Inflammatory macrophage (primary cell): ENCODE measurements around the gene CERS1.

ENCODE experiments used
- DNase-seq, 2 donors: peaks; one replicate each; pipeline ENCODE4 v3.0.0-alpha.2; 2020 to 2022
- total RNA-seq, 18 experiments: gene quantifications; one replicate each; lab custom pipeline; 2026; ENCODE audit warnings: mixed read lengths in 6 of 18, inconsistent platforms in 2 of 18; lab: John Stamatoyannopoulos, UW

Gene CERS1
- 0 to 0.87 (median 0.17) reads per million in 18 experiments for total RNA-seq

DNA sequence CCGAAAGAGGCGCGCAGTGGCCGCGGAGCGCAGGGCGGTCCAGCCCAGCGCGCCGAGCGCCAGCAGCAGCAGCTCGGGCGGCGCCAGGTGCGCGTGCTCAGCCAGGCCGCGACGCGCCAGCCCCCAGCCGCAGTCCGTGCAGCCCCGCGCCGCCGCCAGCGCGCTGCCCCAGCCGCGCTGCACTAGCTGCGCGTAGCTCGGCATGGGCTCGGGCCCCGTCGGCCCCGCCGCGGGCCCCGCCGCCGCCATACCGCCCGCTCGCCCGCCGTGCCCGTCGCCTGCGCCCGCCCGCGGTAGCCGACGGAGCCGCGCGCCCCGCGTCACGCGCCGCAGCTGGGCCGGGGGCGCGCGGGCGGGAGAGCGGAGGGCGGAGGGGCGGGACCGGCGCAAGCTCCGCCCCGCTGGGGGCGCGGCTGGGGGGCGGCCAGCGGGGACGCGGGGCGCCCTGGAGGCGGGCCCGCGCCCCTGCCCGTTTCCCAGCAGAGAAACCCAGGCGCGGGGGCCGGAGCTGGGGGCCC lies at the start of gene CERS1:
Gene CERS1, minus strand, starts transcription at position 335 of the 518 bp plus-strand sequence. Its CDS starts 86 bp downstream, at position 249.
- DNase-seq, result no peak

DNA sequence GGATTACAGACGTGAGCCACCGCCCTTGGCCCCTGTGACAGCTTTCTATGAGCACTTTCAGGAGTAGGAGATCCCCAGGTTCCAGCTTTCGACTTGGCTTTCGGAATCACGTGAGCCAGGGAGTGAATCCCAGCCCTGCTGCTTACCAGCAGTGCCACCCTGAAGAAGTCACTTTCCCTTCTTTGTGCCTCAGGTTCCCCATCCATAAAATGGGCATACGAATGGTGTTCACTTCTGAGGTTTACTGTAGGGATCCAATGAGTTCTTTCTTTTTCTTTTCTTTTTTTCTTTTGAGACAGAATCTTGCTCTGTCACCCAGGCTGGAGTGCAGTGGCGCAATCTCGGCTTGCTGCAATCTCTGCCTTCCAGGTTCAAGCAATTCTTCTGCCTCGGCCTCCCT lies 49.3 kb upstream of the CERS1 start:
- no peak for DNase-seq

GRCh38 chr19:18943465-18943864 lies 47.5 kb upstream of the CERS1 start:
- DNase-seq, result no peak

- DNase-seq, result no peak
Measured at GRCh38 chr19:18942692-18943091, 46.7 kb upstream of the CERS1 start.

GRCh38 chr19:18941628-18942354 lies 45.8 kb upstream of the CERS1 start:
- no peak for DNase-seq

- peak; percentile 55 to 71 for DNase-seq
Measured at GRCh38 chr19:18940769-18941627, 45.0 kb upstream of the CERS1 start, which contains the start of gene HOMER3. Gene HOMER3 (minus strand): TSS chr19:18941217. CDS start chr19:18938982, 2,235 bp downstream.

- DNase-seq, result peak; percentile 21 to 46
Measured at GRCh38 chr19:18939922-18940768, 44.2 kb upstream of the CERS1 start.

GRCh38 chr19:18939163-18939562 lies 43.2 kb upstream of the CERS1 start:
- no peak for DNase-seq

GRCh38 chr19:18933297-18933696 lies 37.3 kb upstream of the CERS1 start:
- DNase-seq, result no peak

DNA sequence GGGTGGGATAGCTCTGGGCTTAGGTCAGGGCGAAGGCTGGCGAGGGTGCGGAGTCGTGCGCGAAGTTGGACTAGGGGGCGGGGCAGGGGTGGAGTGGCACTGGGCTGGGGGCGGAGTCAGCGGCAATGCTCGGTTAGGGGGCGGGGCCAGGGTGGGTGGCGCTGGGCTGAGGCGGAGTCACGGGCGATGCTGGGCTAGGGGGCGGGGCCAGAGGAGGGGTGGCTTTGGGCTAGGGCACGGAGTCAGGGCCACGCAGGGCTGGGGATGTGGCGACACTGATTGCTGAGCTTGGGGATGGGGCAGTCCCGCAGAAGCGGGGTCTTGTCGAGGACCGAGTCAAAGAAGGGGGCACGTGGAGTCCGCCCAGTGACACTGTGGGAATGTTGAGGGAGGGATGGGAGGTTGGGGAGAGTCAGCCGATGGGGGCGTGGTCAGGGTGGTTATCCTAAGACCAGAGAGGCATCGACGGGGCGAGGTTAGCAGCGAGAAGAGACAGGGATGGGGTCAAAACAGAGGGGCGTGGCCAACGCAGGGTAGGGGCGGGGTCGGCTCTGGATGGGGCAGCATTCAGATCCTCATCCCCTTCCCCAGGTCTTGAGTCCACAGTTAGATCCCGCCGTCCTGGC lies 36.4 kb upstream of the CERS1 start:
- peak; percentile 73 to 79 for DNase-seq

DNA sequence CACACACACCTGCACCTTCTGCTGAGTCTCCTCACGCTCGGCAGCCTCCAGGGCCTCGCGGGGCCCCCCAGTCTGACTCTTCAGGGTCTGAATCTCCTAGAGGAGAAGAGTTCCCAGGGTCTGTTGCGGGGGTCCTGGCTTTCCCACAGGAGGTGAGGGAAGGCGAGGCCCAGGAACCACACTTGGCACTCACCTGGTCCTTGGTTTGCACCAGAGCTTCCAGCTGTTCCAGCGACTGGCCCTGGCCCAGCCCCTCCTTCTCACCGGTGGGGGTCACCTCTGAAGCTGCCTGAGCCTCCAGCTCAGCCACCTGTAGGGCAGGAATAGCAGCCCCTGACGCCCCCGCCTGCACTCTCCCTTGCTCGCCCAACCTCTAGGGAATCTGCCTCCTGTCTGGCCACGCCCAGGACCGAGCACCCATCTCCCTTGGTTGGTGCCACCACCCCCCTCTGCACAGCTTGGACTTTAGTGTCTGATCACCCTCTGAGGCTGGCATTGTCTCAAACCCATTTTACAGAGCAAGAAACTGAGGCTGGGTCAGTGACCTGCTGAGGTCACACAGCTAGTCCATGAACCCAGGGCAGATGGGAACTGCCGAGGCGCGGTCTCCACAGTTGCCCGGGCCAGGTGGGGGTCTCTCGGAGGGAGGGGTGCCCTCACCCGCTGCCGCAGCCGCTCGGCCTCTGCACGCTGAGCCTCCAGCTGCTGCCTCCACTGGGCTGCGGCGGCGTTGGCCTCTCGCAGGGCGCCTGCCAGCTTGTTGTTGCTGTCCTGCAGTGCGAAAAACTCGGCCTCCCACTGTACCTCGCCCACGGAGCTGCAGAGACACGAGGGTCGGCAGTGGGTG lies 35.6 kb upstream of the CERS1 start:
- DNase-seq, result no peak

GRCh38 chr19:18929311-18929710 lies 33.4 kb upstream of the CERS1 start:
- no peak for DNase-seq

DNA sequence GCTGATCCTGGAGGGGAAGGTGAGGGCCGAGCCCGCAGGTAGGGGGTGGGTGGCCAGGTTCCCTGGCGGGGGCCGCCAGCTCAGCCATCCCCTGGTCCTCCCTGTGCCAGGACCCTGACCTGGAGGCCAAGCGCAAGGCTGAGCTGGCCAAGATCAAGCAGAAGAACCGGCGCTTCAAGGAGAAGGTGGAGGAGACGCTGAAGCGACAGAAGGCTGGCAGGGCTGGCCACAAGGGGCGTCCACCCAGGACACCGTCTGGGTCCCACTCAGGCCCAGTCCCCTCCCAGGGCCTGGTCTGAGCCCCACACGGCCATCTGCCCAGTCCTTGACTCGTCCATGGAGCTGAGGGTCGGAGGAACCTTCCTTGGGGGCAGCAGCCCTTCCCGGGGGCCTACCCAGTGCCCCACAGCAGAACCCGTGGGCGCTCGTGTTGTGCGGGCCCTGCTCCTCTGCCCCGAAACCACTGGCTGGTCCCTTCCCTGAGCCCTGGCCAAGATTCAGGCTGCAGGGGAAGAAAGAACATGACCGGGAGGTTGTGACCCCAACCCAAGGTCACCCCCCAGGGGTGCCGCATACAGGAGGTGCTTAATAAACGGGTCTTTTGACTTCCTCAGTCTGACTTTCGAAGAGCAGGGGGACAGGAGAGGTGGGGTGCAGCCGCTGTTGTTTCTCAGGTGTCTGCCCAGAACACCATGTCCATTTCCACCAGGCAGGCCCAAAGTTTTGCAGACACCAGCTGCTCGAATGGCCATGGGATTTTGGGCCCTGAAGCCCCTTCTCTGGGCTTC lies 32.3 kb upstream of the CERS1 start:
- no peak for DNase-seq

DNA sequence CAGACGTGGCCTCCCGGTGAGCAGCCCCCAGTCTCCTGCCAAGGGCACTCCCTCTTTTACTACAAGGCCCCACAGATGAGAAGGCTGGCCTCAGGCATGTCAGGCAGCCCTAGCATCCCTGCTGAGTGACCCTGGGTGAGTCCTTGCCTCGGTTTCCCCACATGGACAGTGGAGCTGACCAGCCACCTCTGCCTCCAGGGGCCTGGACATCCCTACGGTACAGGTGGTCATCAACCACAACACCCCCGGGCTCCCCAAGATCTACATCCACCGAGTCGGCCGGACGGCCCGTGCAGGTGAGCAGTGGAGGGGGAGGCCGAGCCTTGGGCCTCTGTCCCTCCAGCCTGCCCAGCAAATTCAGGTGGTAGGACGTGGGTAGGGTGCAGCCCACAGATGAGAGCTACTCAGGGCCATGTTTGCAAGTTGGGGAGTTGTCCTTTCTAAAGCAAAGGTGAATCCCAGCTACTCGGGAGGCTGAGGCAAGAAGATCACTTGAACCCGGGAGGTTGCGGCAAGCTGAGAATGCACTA lies 28.8 kb upstream of the CERS1 start:
- DNase-seq, result no peak

DNA sequence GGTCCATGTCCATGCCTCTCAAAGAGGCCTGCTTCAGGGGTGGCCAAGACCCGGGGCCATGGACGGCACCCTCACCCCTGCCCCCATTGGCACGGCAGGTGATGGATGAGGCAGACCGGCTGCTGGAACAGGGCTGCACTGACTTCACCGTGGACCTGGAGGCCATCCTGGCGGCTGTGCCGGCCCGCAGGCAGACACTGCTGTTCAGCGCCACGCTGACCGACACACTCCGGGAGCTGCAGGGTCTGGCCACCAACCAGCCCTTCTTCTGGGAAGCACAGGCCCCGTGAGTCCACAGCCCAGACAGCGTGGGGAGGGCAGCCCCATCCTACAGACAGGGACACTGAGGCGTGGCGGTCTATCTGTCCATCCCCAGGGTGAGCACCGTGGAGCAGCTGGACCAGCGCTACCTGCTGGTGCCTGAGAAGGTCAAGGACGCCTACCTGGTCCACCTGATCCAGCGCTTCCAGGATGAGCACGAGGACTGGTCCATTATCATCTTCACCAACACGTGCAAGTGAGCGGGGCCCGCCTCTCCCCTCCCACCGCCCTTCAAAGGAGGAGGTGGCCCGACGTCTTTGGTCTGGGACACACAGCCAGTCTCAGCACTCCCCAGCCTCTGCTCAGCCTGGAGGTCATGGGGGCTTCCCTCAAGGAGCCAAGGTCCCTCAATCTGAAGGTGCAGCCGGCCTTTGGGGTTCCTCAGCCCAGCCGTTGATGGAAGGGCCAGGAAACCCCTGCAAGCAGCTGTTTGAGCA lies 26.4 kb upstream of the CERS1 start:
- no peak for DNase-seq

GRCh38 chr19:18921593-18921992 lies 25.6 kb upstream of the CERS1 start:
- DNase-seq, result no peak

GRCh38 chr19:18920400-18920799 lies 24.4 kb upstream of the CERS1 start:
- DNase-seq, result no peak

DNA sequence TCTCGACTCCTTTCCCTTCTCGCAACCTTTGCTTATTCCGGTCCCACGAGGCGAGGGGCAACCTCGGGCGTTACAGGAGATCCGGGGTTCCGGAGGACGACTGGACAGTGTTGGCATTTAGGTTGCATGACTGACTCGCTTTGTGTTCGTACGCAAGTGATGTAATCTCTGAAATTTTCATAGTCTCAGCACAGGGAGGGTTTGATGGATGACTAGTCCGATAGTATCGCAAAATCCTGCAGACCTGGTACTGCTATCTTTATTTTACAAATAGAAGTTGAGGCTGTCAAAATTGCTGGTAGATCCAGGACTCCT lies 23.9 kb upstream of the CERS1 start:
- no peak for DNase-seq
